K562 (cell line): ENCODE data around the gene SYMPK. TPM values are rescaled to one million over a fixed set of nuclear protein-coding genes. Genes with fewer than 3 reads are reported as not detected.

Experiments
- BMI1 ChIP-seq: fragments of 150-350 bp; IDR thresholded peaks from 2 replicates; pipeline ENCODE4 v1.6.1; 2014; ENCODE audit warnings: low read length
- FOXK2 ChIP-seq, 2 experiments: fragments of 450-650 bp; IDR thresholded peaks in 1 of 2; conservative IDR thresholded peaks in 1 of 2; 2 replicates each; pipeline ENCODE4 v1.6.1; 2016; ENCODE audit warnings: low read depth in 2 of 2, mild to moderate bottlenecking in 1 of 2
- HMG20A ChIP-seq: fragments of 450-650 bp; formaldehyde crosslinking; conservative IDR thresholded peaks from 2 replicates; pipeline ENCODE4 v1.4.0; 2020; ENCODE audit warnings: mild to moderate bottlenecking, mixed read lengths
- KAT8 ChIP-seq: fragments of 450-650 bp; IDR thresholded peaks from 2 replicates; pipeline ENCODE4 v1.6.1; 2016; ENCODE audit warnings: low read depth, mild to moderate bottlenecking
- LEF1 ChIP-seq: fragments of 450-650 bp; IDR thresholded peaks from 2 replicates; pipeline ENCODE4 v1.6.1; 2016; ENCODE audit warnings: mild to moderate bottlenecking
- NR2C1 ChIP-seq, 2 experiments: fragments of 450-650 bp; IDR thresholded peaks; 2 replicates each; pipeline ENCODE4 v1.6.1; 2017; ENCODE audit warnings: mild to moderate bottlenecking in 2 of 2, antibody characterized with exemption in 1 of 2, inconsistent platforms in 1 of 2, missing compliant biosample characterization in 1 of 2, missing genetic modification characterization in 1 of 2
- NR2C2 ChIP-seq, 2 experiments: fragments of 200-800 bp in 1 of 2; sonication (Bioruptor generic) in 1 of 2; sonication (generic) in 1 of 2; formaldehyde crosslinking in 1 of 2; IDR thresholded peaks; 2 replicates each; pipeline versions ENCODE4 v1.6.1 to v1.8.0; 2016 to 2022; ENCODE audit warnings: mild to moderate bottlenecking in 1 of 2, missing compliant biosample characterization in 1 of 2, missing genetic modification characterization in 1 of 2, missing genetic modification reagents in 1 of 2
- NRF1 ChIP-seq, 2 experiments: fragments of 450-650 bp; IDR thresholded peaks in 1 of 2; conservative IDR thresholded peaks in 1 of 2; 2 replicates each; pipeline ENCODE4 v1.6.1; 2014; ENCODE audit warnings: mild to moderate bottlenecking in 2 of 2
- PHTF2 ChIP-seq: fragments of 250-450 bp; sonication (Bioruptor Pico); IDR thresholded peaks from 2 replicates; pipeline ENCODE4 v1.5.0; 2021; ENCODE audit warnings: mild to moderate bottlenecking
- POLR3A ChIP-seq: IDR thresholded peaks from 2 replicates; pipeline ENCODE4 v1.6.1; 2011; ENCODE audit warnings: borderline replicate concordance, mild to moderate bottlenecking, moderate library complexity; ENCODE audit not compliant: insufficient read length, insufficient read depth; ENCODE audit errors: extremely low read depth
- SLC30A9 ChIP-seq: fragments of 250-450 bp; sonication (Bioruptor Pico); IDR thresholded peaks from 2 replicates; pipeline ENCODE4 v1.8.0; 2022; ENCODE audit warnings: mild to moderate bottlenecking, moderate library complexity
- TBL1XR1 ChIP-seq, 2 experiments: IDR thresholded peaks; 2 replicates each; pipeline ENCODE4 v1.6.1; 2012; ENCODE audit warnings: improper control_type of control experiment in 2 of 2, low read length in 2 of 2, mild to moderate bottlenecking in 1 of 2
- WHSC1 ChIP-seq: IDR thresholded peaks from one replicate; pipeline ENCODE4 v1.6.1; 2012; ENCODE audit warnings: low read length, control low read depth, inconsistent platforms
- ZEB2 ChIP-seq: fragments of 450-650 bp; IDR thresholded peaks from 2 replicates; pipeline ENCODE4 v1.6.1; 2016
- ZNF24 ChIP-seq: fragments of 450-650 bp; IDR thresholded peaks from 2 replicates; pipeline ENCODE4 v1.6.1; 2016
- polyA plus RNA-seq, 8 experiments: library from polyadenylated mRNA; depleted of rRNA in 4 of 8; stranded (reverse) in 5 of 8; unstranded in 3 of 8; fragments of >200 nt; fragmentation: Nextera tagmentation in 2 of 8; fragmentation: Illumina TruSeq in 1 of 8; extraction: Ambion mirVana in 2 of 8; extraction: Trizol in 1 of 8; gene quantifications; 2 replicates each; pipeline versions ENCODE4 v1.2.1 to v1.2.3, GENCODE V29; 2011 to 2014; ENCODE audit warnings: inconsistent platforms in 1 of 8, missing spikeins in 1 of 8
- total RNA-seq, 7 experiments: library from RNA; depleted of rRNA in 6 of 7; stranded (reverse); fragments of >200 nt in 6 of 7; fragmentation: Illumina TruSeq in 2 of 7; extraction: Trizol in 2 of 7; gene quantifications; 2 replicates each; pipeline versions ENCODE4 v1.2.1 to v1.2.3, GENCODE V29; 2011 to 2021; ENCODE audit warnings: low replicate concordance in 1 of 7
- TF ChIP-seq, protein P1 (sequence below): fragments of 250-450 bp; sonication (Bioruptor Pico); IDR thresholded peaks from 2 replicates; pipeline ENCODE4 v1.5.0; 2021; ENCODE audit warnings: mild to moderate bottlenecking, moderate library complexity
- TF ChIP-seq, protein P2 (sequence below): fragments of 250-450 bp; sonication (Bioruptor Pico); IDR thresholded peaks from 2 replicates; pipeline ENCODE4 v1.4.0; 2020; ENCODE audit warnings: mild to moderate bottlenecking, moderate library complexity, borderline replicate concordance
- TF ChIP-seq, protein P3 (sequence below): fragments of 250-450 bp; sonication (Bioruptor Pico); IDR thresholded peaks from 2 replicates; pipeline ENCODE4 v1.4.0; 2020; ENCODE audit warnings: mild to moderate bottlenecking
- TF ChIP-seq, protein P4 (sequence below): fragments of 450-650 bp; formaldehyde crosslinking; IDR thresholded peaks from 2 replicates; pipeline ENCODE4 v1.4.0; 2022; ENCODE audit warnings: mild to moderate bottlenecking, moderate library complexity

SYMPK gene
- total and polyA plus RNA-seq, 9 of the 15 experiments (the other 6 are each of a cell fraction or from before 2014, with no cell fraction given): 0.73 to 95.5 (median 58.4) TPM

DNA sequence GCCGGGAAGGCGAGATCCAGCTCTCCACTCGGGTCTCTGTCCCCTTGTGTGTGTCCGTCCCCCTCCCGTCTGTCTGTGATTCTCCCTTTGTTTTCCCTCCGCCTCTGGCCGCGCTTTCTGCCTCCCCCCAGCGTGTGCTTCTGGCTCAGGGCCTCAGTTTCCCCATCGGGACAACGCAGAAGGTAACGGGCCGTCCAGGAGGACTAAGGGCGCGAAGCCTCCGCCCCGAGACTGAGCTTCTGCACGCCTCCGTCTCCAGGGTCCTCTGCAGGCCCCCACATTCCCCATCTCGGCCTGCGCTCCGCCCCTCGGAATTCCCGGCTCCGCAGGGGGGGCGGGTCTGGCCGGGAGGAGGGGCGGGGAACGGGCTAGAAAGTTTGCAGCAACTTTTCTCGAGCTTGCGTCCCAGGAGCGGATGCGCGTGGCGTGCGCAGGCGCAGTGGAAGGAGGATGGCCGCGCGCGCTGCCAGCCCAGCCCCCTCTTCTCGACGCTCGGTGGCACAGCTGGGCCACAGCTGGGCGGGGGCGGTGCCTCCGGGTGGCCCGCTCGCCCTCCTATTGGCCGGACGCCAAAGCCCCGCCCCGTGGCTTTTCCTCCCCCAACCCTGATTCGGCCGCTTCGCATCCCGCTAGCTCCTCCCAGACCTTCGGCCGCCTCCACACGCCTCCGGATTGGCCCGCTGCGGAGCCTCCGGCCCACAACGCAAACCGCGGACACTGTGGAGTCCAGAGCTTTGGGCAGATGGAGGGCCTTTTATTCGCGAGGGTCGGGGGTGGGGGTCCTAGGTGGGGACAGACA, 93.8 kb downstream of the SYMPK start, which contains the start of gene SIX5 (continued):
- TF ChIP-seq SLC30A9 (CRISPR knock-in tag) (no peak), HMG20A (CRISPR knock-in tag) (no peak), POLR3A (no peak), KAT8 (no peak), PHTF2 (CRISPR knock-in tag) (no peak), BMI1 (no peak), FOXK2 (conservative IDR thresholded peaks at IDR 0.05 in 1 of 2, IDR thresholded peaks at IDR 0.05 in 1 of 2; ENCODE audit: low read depth in 2 of 2) (no peak; a peak in 1 of 4 replicates), NRF1 (conservative IDR thresholded peaks at IDR 0.05 in 1 of 2, IDR thresholded peaks at IDR 0.05 in 1 of 2) (peak; percentile 99), ZEB2 (no peak), TBL1XR1 (IDR thresholded peaks at IDR 0.05; ENCODE audit: low read length in 2 of 2) (no peak), WHSC1 (no peak), NR2C1 (IDR thresholded peaks at IDR 0.05) (no peak), NR2C1 (tag; IDR thresholded peaks at IDR 0.05) (no peak), LEF1 (no peak), ZNF24 (0 out of 2 replicates have a peak, but pooled peaks have one; percentile 16), NR2C2 (CRISPR knock-in tag; IDR thresholded peaks at IDR 0.05) (peak; percentile 35; the same call in 1 of the 2 replicates), NR2C2 (tag; IDR thresholded peaks at IDR 0.05) (no peak)
- TF ChIP-seq, protein P1, sequence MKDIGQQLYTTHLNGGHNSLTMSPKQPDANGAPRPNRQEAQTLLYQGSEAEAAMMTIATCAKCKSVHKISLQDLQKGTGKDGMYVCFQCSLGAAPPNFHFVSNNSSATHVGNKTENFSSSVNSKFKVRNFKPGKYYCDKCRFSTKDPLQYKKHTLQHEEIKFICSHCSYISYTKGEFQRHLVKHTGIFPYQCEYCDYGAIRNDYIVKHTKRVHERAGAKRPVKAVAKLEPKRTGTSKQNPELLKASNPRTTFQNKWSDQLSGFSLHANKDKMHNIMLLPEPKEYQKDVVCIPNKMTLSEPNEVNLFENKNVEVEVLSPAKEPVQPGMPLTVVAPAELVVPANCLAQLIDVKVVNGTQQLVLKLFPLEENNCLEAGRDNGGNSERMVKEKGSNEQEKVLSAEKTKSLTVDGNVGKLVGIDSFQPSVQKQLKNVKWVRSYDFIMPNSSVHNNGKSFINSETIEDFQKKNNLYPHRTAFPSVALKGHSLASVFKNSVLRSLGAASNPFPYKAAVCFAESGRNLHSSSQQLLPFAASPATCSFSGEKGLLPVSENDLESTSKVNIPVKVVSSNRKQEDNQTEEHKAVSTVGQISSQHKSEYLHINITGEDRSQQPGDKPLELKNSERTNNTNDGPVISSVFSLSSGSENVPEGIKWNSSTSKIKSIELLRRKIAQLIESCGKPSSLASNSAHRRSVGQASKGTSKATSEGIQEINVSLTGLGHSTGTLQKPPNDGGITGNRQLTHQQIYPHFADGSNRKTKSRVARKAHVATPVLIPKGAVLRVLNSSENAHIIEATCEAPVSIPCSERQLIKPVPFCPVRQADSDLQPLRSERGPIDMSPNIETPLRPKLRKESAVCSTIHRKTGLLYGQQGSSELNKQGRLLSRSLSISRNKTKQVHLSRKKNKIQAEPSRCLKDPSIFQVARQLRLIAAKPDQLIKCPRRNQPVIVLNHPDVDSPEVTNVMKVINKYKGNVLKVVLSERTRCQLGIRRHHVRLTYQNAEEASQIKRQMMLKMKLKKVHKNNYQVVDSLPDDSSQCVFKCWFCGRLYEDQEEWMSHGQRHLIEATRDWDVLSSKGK: no peak
- TF ChIP-seq, protein P2, sequence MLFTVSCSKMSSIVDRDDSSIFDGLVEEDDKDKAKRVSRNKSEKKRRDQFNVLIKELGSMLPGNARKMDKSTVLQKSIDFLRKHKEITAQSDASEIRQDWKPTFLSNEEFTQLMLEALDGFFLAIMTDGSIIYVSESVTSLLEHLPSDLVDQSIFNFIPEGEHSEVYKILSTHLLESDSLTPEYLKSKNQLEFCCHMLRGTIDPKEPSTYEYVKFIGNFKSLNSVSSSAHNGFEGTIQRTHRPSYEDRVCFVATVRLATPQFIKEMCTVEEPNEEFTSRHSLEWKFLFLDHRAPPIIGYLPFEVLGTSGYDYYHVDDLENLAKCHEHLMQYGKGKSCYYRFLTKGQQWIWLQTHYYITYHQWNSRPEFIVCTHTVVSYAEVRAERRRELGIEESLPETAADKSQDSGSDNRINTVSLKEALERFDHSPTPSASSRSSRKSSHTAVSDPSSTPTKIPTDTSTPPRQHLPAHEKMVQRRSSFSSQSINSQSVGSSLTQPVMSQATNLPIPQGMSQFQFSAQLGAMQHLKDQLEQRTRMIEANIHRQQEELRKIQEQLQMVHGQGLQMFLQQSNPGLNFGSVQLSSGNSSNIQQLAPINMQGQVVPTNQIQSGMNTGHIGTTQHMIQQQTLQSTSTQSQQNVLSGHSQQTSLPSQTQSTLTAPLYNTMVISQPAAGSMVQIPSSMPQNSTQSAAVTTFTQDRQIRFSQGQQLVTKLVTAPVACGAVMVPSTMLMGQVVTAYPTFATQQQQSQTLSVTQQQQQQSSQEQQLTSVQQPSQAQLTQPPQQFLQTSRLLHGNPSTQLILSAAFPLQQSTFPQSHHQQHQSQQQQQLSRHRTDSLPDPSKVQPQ (CRISPR knock-in tag): no peak
- TF ChIP-seq, protein P3, sequence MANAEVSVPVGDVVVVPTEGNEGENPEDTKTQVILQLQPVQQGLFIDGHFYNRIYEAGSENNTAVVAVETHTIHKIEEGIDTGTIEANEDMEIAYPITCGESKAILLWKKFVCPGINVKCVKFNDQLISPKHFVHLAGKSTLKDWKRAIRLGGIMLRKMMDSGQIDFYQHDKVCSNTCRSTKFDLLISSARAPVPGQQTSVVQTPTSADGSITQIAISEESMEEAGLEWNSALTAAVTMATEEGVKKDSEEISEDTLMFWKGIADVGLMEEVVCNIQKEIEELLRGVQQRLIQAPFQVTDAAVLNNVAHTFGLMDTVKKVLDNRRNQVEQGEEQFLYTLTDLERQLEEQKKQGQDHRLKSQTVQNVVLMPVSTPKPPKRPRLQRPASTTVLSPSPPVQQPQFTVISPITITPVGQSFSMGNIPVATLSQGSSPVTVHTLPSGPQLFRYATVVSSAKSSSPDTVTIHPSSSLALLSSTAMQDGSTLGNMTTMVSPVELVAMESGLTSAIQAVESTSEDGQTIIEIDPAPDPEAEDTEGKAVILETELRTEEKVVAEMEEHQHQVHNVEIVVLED (CRISPR knock-in tag): peak; percentile 69
- TF ChIP-seq, protein P4, sequence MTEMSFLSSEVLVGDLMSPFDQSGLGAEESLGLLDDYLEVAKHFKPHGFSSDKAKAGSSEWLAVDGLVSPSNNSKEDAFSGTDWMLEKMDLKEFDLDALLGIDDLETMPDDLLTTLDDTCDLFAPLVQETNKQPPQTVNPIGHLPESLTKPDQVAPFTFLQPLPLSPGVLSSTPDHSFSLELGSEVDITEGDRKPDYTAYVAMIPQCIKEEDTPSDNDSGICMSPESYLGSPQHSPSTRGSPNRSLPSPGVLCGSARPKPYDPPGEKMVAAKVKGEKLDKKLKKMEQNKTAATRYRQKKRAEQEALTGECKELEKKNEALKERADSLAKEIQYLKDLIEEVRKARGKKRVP: no peak; the same call in 1 of the 2 replicates
